Urinary bladder (tissue), 4 donors: Measurements from ENCODE around the gene RAB27B. TPM values are rescaled to one million over a fixed set of nuclear protein-coding genes. Genes with fewer than 3 reads are reported as not detected.

ENCODE experiments used
- DNase-seq: peaks from one replicate; pipeline ENCODE4 v3.0.0-alpha.2; 2015; ENCODE audit errors: extremely low spot score
- H3K27ac ChIP-seq: one replicate; pipeline ENCODE4 v1.5.1; 2013; ENCODE audit warnings: low read depth, mild to moderate bottlenecking, moderate library complexity
- H3K36me3 ChIP-seq: one replicate; pipeline ENCODE4 v1.6.1; 2013; ENCODE audit warnings: mild to moderate bottlenecking, moderate library complexity; ENCODE audit not compliant: insufficient read depth
- H3K4me1 ChIP-seq: one replicate; pipeline ENCODE4 v1.6.1; 2013; ENCODE audit warnings: mild to moderate bottlenecking, moderate library complexity; ENCODE audit not compliant: insufficient read depth
- H3K4me3 ChIP-seq: one replicate; pipeline ENCODE4 v1.5.1; 2013; ENCODE audit warnings: low read depth, low read length
- WGBS: extraction: QIAGEN DNeasy Blood & Tissue Kit; methylation state at CpG from one replicate; pipeline ENCODE4 v1.1.7; 2013; 5-methylcytosine and 5-hydroxymethylcytosine counted together
- polyA plus RNA-seq: library from polyadenylated mRNA; stranded (reverse); fragments of 200-250 nt; gene quantifications from one replicate; pipeline ENCODE4 v1.2.3, GENCODE V29; 2013
- total RNA-seq: library from RNA; depleted of rRNA; stranded (reverse); fragments of >200 nt; gene quantifications from one replicate; pipeline ENCODE4 v1.2.3, GENCODE V29; 2014
- donor health status: healthy with polysubstance abuse.
- donor health status: healthy.

RAB27B gene
- total RNA-seq: 19.8 TPM
- 0.90 TPM for polyA plus RNA-seq

- peak; percentile 51 for DNase-seq
- Histone ChIP-seq H3K4me3 (peak within 1 kb of the TSS; percentile 41), H3K4me1 (peaks cover 2% of the 10 kb centered on the region), H3K36me3 (no peaks in the 10 kb centered on the region), H3K27ac (peak within 1 kb of the TSS; percentile 42)
- WGBS: under 1% methylated on average over 35 of the region's 35 CpGs
These were observed at the start of gene RAB27B for GRCh38 chr18:54828281-54828881. Gene RAB27B (plus strand): TSS chr18:54828477. CDS start chr18:54877586, 49,109 bp downstream.

GRCh38 chr18:54780285-54780861 is 47.9 kb upstream of the RAB27B start:
- DNase-seq: no peak
- Histone ChIP-seq H3K27ac (no peak overlapping the region), H3K4me1 (no peaks in the 10 kb centered on the region), H3K36me3 (no peaks in the 10 kb centered on the region), H3K4me3 (no peak overlapping the region)
- 83% methylated on average over 11 of the region's 11 CpGs for WGBS

GRCh38 chr18:54780970-54781369 is 47.3 kb upstream of the RAB27B start:
- Histone ChIP-seq H3K36me3 (no peaks in the 10 kb centered on the region), H3K4me1 (no peaks in the 10 kb centered on the region), H3K27ac (no peak overlapping the region), H3K4me3 (no peak overlapping the region)
- DNase-seq: no peak
- WGBS: 92% methylated on average over 2 of the region's 2 CpGs

- Histone ChIP-seq H3K4me3 (no peak overlapping the region), H3K27ac (no peak overlapping the region), H3K4me1 (no peaks in the 10 kb centered on the region), H3K36me3 (no peaks in the 10 kb centered on the region)
- no peak for DNase-seq
- 80% methylated on average over 1 of the region's 1 CpG for WGBS
These were observed 45.1 kb upstream of the RAB27B start for GRCh38 chr18:54783139-54783538.

- Histone ChIP-seq H3K4me1 (no peaks in the 10 kb centered on the region), H3K27ac (no peak overlapping the region), H3K4me3 (no peak overlapping the region), H3K36me3 (no peaks in the 10 kb centered on the region)
- 92% methylated on average over 1 of the region's 1 CpG for WGBS
- DNase-seq: no peak
These were observed 42.1 kb upstream of the RAB27B start for GRCh38 chr18:54786206-54786605.

- DNase-seq: no peak
- H3K27ac ChIP-seq: no peak overlapping the region
- WGBS: 57% methylated on average over 5 of the region's 5 CpGs
- H3K4me1 ChIP-seq: no peaks in the 10 kb centered on the region
- H3K36me3 ChIP-seq: no peaks in the 10 kb centered on the region
- H3K4me3 ChIP-seq: no peak overlapping the region
These were observed 41.2 kb upstream of the RAB27B start for GRCh38 chr18:54787121-54787520.

GRCh38 chr18:54787616-54788015 is 40.7 kb upstream of the RAB27B start:
- DNase-seq: no peak

GRCh38 chr18:54790109-54790508 is 38.2 kb upstream of the RAB27B start:
- no peaks in the 10 kb centered on the region for H3K36me3 ChIP-seq
- 23% methylated on average over 1 of the region's 1 CpG for WGBS
- DNase-seq: no peak
- H3K27ac ChIP-seq: no peak overlapping the region
- H3K4me1 ChIP-seq: no peaks in the 10 kb centered on the region
- no peak overlapping the region for H3K4me3 ChIP-seq

More at GRCh38 chr18:54787616-54788015, 40.7 kb upstream of the RAB27B start:
- no peaks in the 10 kb centered on the region for H3K36me3 ChIP-seq
- H3K4me1 ChIP-seq: no peaks in the 10 kb centered on the region
- no peak overlapping the region for H3K4me3 ChIP-seq
- H3K27ac ChIP-seq: no peak overlapping the region

GRCh38 chr18:54791657-54792056 is 36.6 kb upstream of the RAB27B start:
- no peaks in the 10 kb centered on the region for H3K4me1 ChIP-seq
- no peak overlapping the region for H3K4me3 ChIP-seq
- WGBS: 96% methylated on average over 12 of the region's 12 CpGs
- H3K27ac ChIP-seq: no peak overlapping the region
- DNase-seq: no peak
- H3K36me3 ChIP-seq: no peaks in the 10 kb centered on the region

- WGBS: 97% methylated on average over 9 of the region's 9 CpGs
- no peak overlapping the region for H3K27ac ChIP-seq
- H3K4me3 ChIP-seq: no peak overlapping the region
- H3K36me3 ChIP-seq: no peaks in the 10 kb centered on the region
- DNase-seq: no peak
- no peaks in the 10 kb centered on the region for H3K4me1 ChIP-seq
These were observed 36.2 kb upstream of the RAB27B start for GRCh38 chr18:54792079-54792478.

GRCh38 chr18:54794823-54795222 is 33.5 kb upstream of the RAB27B start:
- WGBS: 77% methylated on average over 1 of the region's 1 CpG

GRCh38 chr18:54798186-54798585 is 30.1 kb upstream of the RAB27B start:
- H3K4me1 ChIP-seq: no peaks in the 10 kb centered on the region
- WGBS: 89% methylated on average over 3 of the region's 3 CpGs
- H3K27ac ChIP-seq: no peak overlapping the region
- no peaks in the 10 kb centered on the region for H3K36me3 ChIP-seq
- H3K4me3 ChIP-seq: no peak overlapping the region
- no peak for DNase-seq

More at GRCh38 chr18:54794823-54795222, 33.5 kb upstream of the RAB27B start:
- Histone ChIP-seq H3K4me3 (no peak overlapping the region), H3K36me3 (no peaks in the 10 kb centered on the region), H3K27ac (no peak overlapping the region), H3K4me1 (no peaks in the 10 kb centered on the region)
- DNase-seq: no peak

GRCh38 chr18:54801374-54801773 is 26.9 kb upstream of the RAB27B start:
- Histone ChIP-seq H3K36me3 (no peaks in the 10 kb centered on the region), H3K27ac (no peak overlapping the region), H3K4me1 (peaks cover 1% of the 10 kb centered on the region), H3K4me3 (no peak overlapping the region)
- WGBS: 72% methylated on average over 1 of the region's 1 CpG
- no peak for DNase-seq

- Histone ChIP-seq H3K4me3 (no peak overlapping the region), H3K36me3 (no peaks in the 10 kb centered on the region), H3K4me1 (peaks cover 1% of the 10 kb centered on the region), H3K27ac (no peak overlapping the region)
- DNase-seq: no peak
- 56% methylated on average over 2 of the region's 2 CpGs for whole genome bisulfite sequencing
These were observed 26.1 kb upstream of the RAB27B start for GRCh38 chr18:54802178-54802577.
